Measurements from ENCODE around the gene OR1N1.
"Not testable (repeated sequence)": the region's sequence is repeated elsewhere in the genome, so short reads cannot be mapped to it uniquely, and the experiment has no call there.

OR1N1 gene

DNA sequence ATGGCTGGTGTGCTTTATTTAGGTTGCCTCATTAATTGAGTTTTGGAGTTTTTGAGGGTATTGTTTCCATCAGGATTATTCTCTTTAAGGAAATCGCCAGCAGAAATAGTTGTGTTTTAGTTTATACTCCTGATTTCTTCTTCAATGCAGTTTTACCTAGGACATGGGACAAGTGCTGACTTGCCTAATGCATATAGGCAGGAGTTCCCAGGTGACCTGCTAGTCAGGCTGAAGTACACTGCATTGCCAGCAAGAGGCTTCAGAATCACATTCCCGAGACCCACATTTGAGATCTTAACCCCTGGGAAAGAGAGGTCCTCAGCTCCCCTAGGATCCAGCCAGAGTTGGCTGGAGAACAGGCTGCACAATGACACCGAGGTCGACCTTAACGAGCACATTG, 24.3 kb upstream of the OR1N1 start:
- DNase-seq = no peak
- H3K36me3 ChIP-seq = no peaks in the 10 kb centered on the region
- TF ChIP-seq, protein P1, sequence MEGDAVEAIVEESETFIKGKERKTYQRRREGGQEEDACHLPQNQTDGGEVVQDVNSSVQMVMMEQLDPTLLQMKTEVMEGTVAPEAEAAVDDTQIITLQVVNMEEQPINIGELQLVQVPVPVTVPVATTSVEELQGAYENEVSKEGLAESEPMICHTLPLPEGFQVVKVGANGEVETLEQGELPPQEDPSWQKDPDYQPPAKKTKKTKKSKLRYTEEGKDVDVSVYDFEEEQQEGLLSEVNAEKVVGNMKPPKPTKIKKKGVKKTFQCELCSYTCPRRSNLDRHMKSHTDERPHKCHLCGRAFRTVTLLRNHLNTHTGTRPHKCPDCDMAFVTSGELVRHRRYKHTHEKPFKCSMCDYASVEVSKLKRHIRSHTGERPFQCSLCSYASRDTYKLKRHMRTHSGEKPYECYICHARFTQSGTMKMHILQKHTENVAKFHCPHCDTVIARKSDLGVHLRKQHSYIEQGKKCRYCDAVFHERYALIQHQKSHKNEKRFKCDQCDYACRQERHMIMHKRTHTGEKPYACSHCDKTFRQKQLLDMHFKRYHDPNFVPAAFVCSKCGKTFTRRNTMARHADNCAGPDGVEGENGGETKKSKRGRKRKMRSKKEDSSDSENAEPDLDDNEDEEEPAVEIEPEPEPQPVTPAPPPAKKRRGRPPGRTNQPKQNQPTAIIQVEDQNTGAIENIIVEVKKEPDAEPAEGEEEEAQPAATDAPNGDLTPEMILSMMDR (IDR thresholded peaks at IDR 0.05; ENCODE audit: low read depth, low read length) = no peak
- H3K4me3 ChIP-seq (ENCODE audit: low read depth, low read length) = no peak overlapping the region
- H3K9me3 ChIP-seq = no peaks in the 10 kb centered on the region
- no peaks in the 10 kb centered on the region for H3K4me1 ChIP-seq
- 0 out of 2 replicates have a peak, but pooled peaks cover 2% of the 10 kb centered on the region for H3K27me3 ChIP-seq

DNA sequence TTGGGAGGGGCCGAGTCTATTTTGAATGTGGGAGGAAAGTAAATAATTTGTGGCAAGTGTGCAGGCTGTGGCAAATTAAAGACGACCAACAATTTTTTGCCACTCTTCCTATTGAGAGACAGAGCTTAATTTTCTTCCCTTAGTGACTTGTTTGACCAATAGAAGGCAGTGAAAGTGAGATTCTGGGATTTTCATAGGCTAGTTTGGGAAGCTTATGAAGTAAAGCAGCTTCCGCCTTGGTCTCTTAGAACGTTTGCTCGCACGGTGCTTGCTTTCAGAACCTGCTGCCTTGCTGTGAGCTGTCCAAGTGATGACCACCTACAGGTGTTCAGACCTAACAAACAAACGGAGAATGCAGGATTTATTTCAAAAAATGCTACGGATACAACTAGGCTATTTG, 19.1 kb upstream of the OR1N1 start:
- DNase-seq = no peak
- H3K27me3 ChIP-seq = peaks cover 8% of the 10 kb centered on the region; the same call in 1 of the 2 replicates
- TF ChIP-seq, protein P1 (IDR thresholded peaks at IDR 0.05; ENCODE audit: low read depth, low read length) = no peak
- no peaks in the 10 kb centered on the region for H3K4me1 ChIP-seq
- no peak overlapping the region for H3K4me3 ChIP-seq (ENCODE audit: low read depth, low read length)
- H3K9me3 ChIP-seq = no peaks in the 10 kb centered on the region
- no peaks in the 10 kb centered on the region for H3K36me3 ChIP-seq

DNA sequence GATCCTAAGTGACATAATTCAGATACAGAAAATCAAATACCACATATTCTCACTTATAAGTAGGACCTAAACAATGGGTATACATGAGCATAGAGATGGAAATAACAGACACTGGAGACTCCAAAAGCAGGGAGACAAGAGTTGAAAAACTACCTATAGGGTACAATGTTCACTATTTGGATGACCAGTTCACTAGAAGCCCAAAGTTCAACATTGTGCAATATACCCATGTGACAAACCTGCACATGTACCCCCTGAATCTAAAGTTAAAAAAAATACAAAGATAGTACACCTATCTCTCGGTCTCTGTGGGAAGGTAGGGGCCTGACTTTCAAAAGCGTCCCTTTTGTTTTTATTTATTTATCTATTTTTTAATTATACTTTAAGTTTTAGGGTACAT, 11.7 kb upstream of the OR1N1 start:
- Histone ChIP-seq H3K27me3 (peaks cover 8% of the 10 kb centered on the region; the same call in 1 of the 2 replicates), H3K9me3 (peaks cover 3% of the 10 kb centered on the region; the same call in 1 of the 2 replicates), H3K4me3 (ENCODE audit: low read depth, low read length) (no peak overlapping the region), H3K36me3 (no peaks in the 10 kb centered on the region), H3K4me1 (no peaks in the 10 kb centered on the region)
- DNase-seq = no peak
- TF ChIP-seq, protein P1 (IDR thresholded peaks at IDR 0.05; ENCODE audit: low read depth, low read length) = no peak

DNA sequence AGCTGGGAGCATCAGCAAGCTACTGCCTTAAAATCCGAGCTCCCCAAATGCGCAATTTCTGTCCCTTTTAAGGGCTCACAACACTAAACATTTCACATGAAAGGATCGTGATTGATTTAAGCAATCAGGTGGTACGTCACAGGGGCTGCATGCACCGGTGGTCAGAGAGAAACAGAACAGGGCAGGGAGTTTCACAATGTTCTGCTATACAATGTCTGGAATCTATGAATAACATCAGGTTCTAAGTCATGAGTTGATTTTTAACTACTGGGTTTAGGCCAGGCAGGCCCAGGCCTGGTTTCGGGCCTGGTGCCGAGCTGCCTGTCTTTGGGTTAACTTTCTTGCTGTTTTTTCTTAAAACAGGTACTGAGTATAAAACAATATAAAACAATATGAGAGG, 10.0 kb upstream of the OR1N1 start:
- not testable (repeated sequence) for DNase-seq; H3K4me1 ChIP-seq; H3K36me3 ChIP-seq; H3K9me3 ChIP-seq; H3K4me3 ChIP-seq (ENCODE audit: low read depth, low read length); H3K27me3 ChIP-seq

DNA sequence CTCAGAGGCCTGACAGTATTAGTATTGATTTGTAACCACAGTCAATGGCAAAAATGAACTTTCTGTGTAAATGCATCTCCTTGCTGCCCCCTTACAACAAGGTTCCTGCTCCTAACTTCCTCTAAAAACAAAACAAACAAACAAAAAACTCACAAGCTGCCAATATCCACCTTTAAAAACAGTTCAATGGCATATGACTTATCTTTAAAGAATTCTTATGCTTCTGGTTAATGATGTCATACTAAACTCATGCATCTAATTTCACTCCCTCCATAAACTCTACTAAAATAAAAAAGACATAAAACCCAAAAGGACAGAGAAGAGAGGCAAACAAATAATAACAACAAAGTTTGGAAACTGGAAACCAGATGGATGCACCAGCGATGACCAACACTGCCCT, 9.0 kb upstream of the OR1N1 start:
- TF ChIP-seq, protein P1 (IDR thresholded peaks at IDR 0.05; ENCODE audit: low read depth, low read length) = no peak
- H3K4me1 ChIP-seq = no peaks in the 10 kb centered on the region
- no peaks in the 10 kb centered on the region for H3K36me3 ChIP-seq
- no peak overlapping the region for H3K4me3 ChIP-seq (ENCODE audit: low read depth, low read length)
- peaks cover 3% of the 10 kb centered on the region; the same call in 1 of the 2 replicates for H3K9me3 ChIP-seq
- 0 out of 2 replicates have a peak, but pooled peaks cover 3% of the 10 kb centered on the region for H3K27me3 ChIP-seq
- DNase-seq = no peak

DNA sequence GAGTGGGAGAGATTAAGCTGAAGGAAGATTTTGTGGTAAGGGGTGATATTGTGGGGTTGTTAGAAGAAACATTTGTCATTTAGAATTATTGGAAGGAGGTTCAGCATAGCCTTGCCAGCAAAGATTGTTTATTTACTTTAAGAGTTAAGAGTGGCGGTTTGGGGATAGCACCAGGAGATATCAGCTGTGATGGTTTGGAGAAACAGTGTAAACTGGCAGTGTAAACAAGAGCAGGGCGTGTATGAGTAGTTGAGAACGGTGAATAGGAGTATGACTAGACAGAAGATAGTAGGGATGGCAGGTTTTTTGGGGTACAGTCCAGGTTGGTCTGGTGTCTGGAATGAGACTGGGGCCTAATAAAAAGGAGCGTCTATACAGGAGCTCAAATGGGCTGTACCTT, 4.1 kb upstream of the OR1N1 start:
- H3K9me3 ChIP-seq; H3K4me3 ChIP-seq (ENCODE audit: low read depth, low read length); H3K36me3 ChIP-seq; DNase-seq; H3K4me1 ChIP-seq: not testable (repeated sequence)
- peaks cover 15% of the 10 kb centered on the region; the same call in 1 of the 2 replicates for H3K27me3 ChIP-seq

DNA sequence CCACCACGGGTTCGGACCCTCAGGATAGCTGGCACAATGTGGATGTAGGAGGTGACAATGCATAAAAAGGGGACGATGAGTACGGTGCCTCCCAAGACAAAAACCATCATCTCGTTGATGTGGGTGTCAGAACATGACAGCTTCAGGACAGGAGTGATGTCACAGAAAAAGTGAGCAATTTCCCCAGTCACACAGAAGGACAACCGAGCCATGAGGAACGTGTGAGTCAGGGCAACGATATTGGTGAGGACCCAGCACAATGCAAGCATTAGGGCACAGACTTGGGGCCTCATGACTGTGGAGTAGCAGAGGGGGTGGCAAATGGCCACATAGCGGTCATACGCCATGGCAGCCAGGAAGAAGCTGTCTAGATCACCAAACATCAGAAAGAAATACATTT, 491 bp downstream of the OR1N1 start:
- Histone ChIP-seq H3K4me1 (no peaks in the 10 kb centered on the region), H3K27me3 (peaks cover 12% of the 10 kb centered on the region; the same call in 1 of the 2 replicates), H3K9me3 (no peaks in the 10 kb centered on the region), H3K4me3 (ENCODE audit: low read depth, low read length) (no peak overlapping the region), H3K36me3 (no peaks in the 10 kb centered on the region)
- TF ChIP-seq, protein P1 (IDR thresholded peaks at IDR 0.05; ENCODE audit: low read depth, low read length) = no peak
- DNase-seq = no peak
